ENCODE results near the gene SYNDIG1L. TPM values are rescaled to one million over a fixed set of nuclear protein-coding genes. Genes with fewer than 3 reads are reported as not detected.

SYNDIG1L gene
- total RNA-seq, 1 donor from 2014 or later: 1.1 TPM

GRCh38 chr14:74429221-74429691 is 3.2 kb upstream of the SYNDIG1L start:
- DNase-seq: no peak

- DNase-seq: no peak
Observed at GRCh38 chr14:74427651-74428050, 1.6 kb upstream of the SYNDIG1L start.

GRCh38 chr14:74425525-74426201 is 347 bp downstream of the SYNDIG1L start:
- DNase-seq: no peak

- no peak for DNase-seq
Observed at GRCh38 chr14:74424606-74425005, 1.4 kb downstream of the SYNDIG1L start.

GRCh38 chr14:74423246-74423645 is 2.8 kb downstream of the SYNDIG1L start:
- DNase-seq: no peak

- DNase-seq: no peak
Observed at GRCh38 chr14:74421981-74422380, 4.0 kb downstream of the SYNDIG1L start.

- no peak for DNase-seq
Observed at GRCh38 chr14:74419086-74419485, 6.9 kb downstream of the SYNDIG1L start.

GRCh38 chr14:74418031-74418430 is 8.0 kb downstream of the SYNDIG1L start:
- no peak for DNase-seq

GRCh38 chr14:74417611-74418010 is 8.4 kb downstream of the SYNDIG1L start:
- DNase-seq: no peak

- DNase-seq: no peak
Observed at GRCh38 chr14:74417201-74417600, 8.8 kb downstream of the SYNDIG1L start.

GRCh38 chr14:74415115-74415437 is 10.9 kb downstream of the SYNDIG1L start:
- no peak for DNase-seq

GRCh38 chr14:74414403-74415114 is 11.5 kb downstream of the SYNDIG1L start:
- no peak for DNase-seq

- no peak for DNase-seq
Observed at GRCh38 chr14:74413627-74414026, 12.4 kb downstream of the SYNDIG1L start.

GRCh38 chr14:74412753-74413152 is 13.3 kb downstream of the SYNDIG1L start:
- DNase-seq: no peak

- DNase-seq: no peak
Observed at GRCh38 chr14:74411671-74412070, 14.3 kb downstream of the SYNDIG1L start.

- no peak for DNase-seq
Observed at GRCh38 chr14:74409441-74409840, 16.6 kb downstream of the SYNDIG1L start.

- DNase-seq: no peak
Observed at GRCh38 chr14:74408870-74409269, 17.1 kb downstream of the SYNDIG1L start.

- no peak for DNase-seq
Observed at GRCh38 chr14:74407801-74408154, 18.2 kb downstream of the SYNDIG1L start.

- no peak for DNase-seq
Observed at GRCh38 chr14:74407021-74407800, 18.8 kb downstream of the SYNDIG1L start.

GRCh38 chr14:74405663-74406062 is 20.3 kb downstream of the SYNDIG1L start:
- DNase-seq: no peak

- no peak for DNase-seq
Observed at GRCh38 chr14:74404435-74404834, 21.6 kb downstream of the SYNDIG1L start.

- DNase-seq: no peak
Observed at GRCh38 chr14:74403619-74404417, 22.2 kb downstream of the SYNDIG1L start.
